ENCODE results near the gene NSG1.

- TF ChIP-seq EZH2 (IDR thresholded peaks at IDR 0.05) (no peak), POLR2AphosphoS5 (IDR thresholded peaks at IDR 0.05; ENCODE audit: borderline replicate concordance, low read depth, low read length) (no peak), FOXP2 (optimal IDR thresholded peaks at IDR 0.05; ENCODE audit: control extremely low read depth, extremely low read length, insufficient read depth) (no peak)
Measured at GRCh38 chr4:4406455-4407298, 19.8 kb downstream of the NSG1 start.

Data from SK-N-MC (cell line).